Large intestine (tissue), 3 donors: Measurements from ENCODE around the gene RNF4. TPM values are rescaled to one million over a fixed set of nuclear protein-coding genes. Genes with fewer than 3 reads are reported as not detected.

Experiments
- DNase-seq, 2 donors: peaks; one replicate each; pipeline versions ENCODE4 v3.0.0 to v3.0.0-alpha.2; 2013
- H3K27ac ChIP-seq: one replicate; pipeline ENCODE4 v1.5.1; 2013; ENCODE audit warnings: low read length
- H3K27me3 ChIP-seq: 2 replicates; pipeline ENCODE4 v1.6.1; 2013; ENCODE audit warnings: low read length; ENCODE audit not compliant: control insufficient read depth, insufficient read depth
- H3K36me3 ChIP-seq: 2 replicates; pipeline ENCODE4 v1.6.1; 2013; ENCODE audit warnings: low read length; ENCODE audit not compliant: control insufficient read depth, insufficient read depth
- H3K4me1 ChIP-seq: one replicate; pipeline ENCODE4 v1.6.1; 2013; ENCODE audit warnings: low read length; ENCODE audit not compliant: control insufficient read depth, insufficient read depth
- H3K4me3 ChIP-seq: one replicate; pipeline ENCODE4 v1.5.1; 2013; ENCODE audit warnings: low read length
- H3K9me3 ChIP-seq: one replicate; pipeline ENCODE4 v1.6.1; 2013; ENCODE audit warnings: mild to moderate bottlenecking, low read depth, low read length, moderate library complexity; ENCODE audit not compliant: control insufficient read depth
- WGBS: methylation state at CpG from one replicate; pipeline ENCODE4 v1.1.5; 2013; ENCODE audit warnings: low lambda C conversion rate; ENCODE audit not compliant: insufficient coverage; 5-methylcytosine and 5-hydroxymethylcytosine counted together
- polyA plus RNA-seq: library from polyadenylated mRNA; unstranded; fragments of 120-200 nt; gene quantifications from one replicate; pipeline ENCODE4 v1.2.1, GENCODE V29; 2013

The RNF4 gene
- polyA plus RNA-seq, 1 donor = 37.9 TPM

GRCh38 chr4:2472187-2472586 is 3.3 kb downstream of the RNF4 start:
- no peak for DNase-seq
- H3K9me3 ChIP-seq = peaks cover 7% of the 10 kb centered on the region
- peaks cover 20% of the 10 kb centered on the region for H3K36me3 ChIP-seq
- H3K4me3 ChIP-seq = no peak overlapping the region
- no peak overlapping the region for H3K27ac ChIP-seq
- H3K4me1 ChIP-seq = peaks cover 19% of the 10 kb centered on the region
- H3K27me3 ChIP-seq = no peaks in the 10 kb centered on the region
- WGBS = no CpG with 5 or more reads among the region's 4 CpGs

- Histone ChIP-seq H3K4me3 (no peak overlapping the region), H3K36me3 (peaks cover 5% of the 10 kb centered on the region), H3K4me1 (peaks cover 48% of the 10 kb centered on the region), H3K27ac (no peak overlapping the region), H3K9me3 (no peaks in the 10 kb centered on the region), H3K27me3 (no peaks in the 10 kb centered on the region)
- no peak for DNase-seq
- no CpG with 5 or more reads among the region's 3 CpGs for WGBS
These were observed 9.3 kb downstream of the RNF4 start for GRCh38 chr4:2478229-2478628.

GRCh38 chr4:2480649-2481048 is 11.7 kb downstream of the RNF4 start:
- Histone ChIP-seq H3K27ac (no peak overlapping the region), H3K4me3 (no peak overlapping the region), H3K36me3 (no peaks in the 10 kb centered on the region), H3K9me3 (no peaks in the 10 kb centered on the region), H3K27me3 (no peaks in the 10 kb centered on the region), H3K4me1 (peaks cover 47% of the 10 kb centered on the region)
- DNase-seq = no peak
- WGBS = no CpG with 5 or more reads among the region's 5 CpGs

- no CpG with 5 or more reads among the region's 4 CpGs for WGBS
These were observed 13.3 kb downstream of the RNF4 start for GRCh38 chr4:2482192-2482591.

GRCh38 chr4:2482693-2483092 is 13.8 kb downstream of the RNF4 start:
- DNase-seq = peak; percentile 31 to 57
- no peak overlapping the region for H3K27ac ChIP-seq
- H3K4me1 ChIP-seq = peaks cover 45% of the 10 kb centered on the region
- no CpG with 5 or more reads among the region's 3 CpGs for WGBS
- H3K4me3 ChIP-seq = no peak overlapping the region
- no peaks in the 10 kb centered on the region for H3K36me3 ChIP-seq
- no peaks in the 10 kb centered on the region for H3K9me3 ChIP-seq
- H3K27me3 ChIP-seq = no peaks in the 10 kb centered on the region

More at GRCh38 chr4:2482192-2482591, 13.3 kb downstream of the RNF4 start:
- Histone ChIP-seq H3K4me1 (peaks cover 45% of the 10 kb centered on the region), H3K4me3 (no peak overlapping the region), H3K27ac (no peak overlapping the region), H3K27me3 (no peaks in the 10 kb centered on the region), H3K9me3 (no peaks in the 10 kb centered on the region), H3K36me3 (no peaks in the 10 kb centered on the region)
- DNase-seq = no peak

- WGBS = no CpG with 5 or more reads among the region's 3 CpGs
- no peaks in the 10 kb centered on the region for H3K36me3 ChIP-seq
- DNase-seq = no peak
- no peaks in the 10 kb centered on the region for H3K9me3 ChIP-seq
- peaks cover 44% of the 10 kb centered on the region for H3K4me1 ChIP-seq
- no peak overlapping the region for H3K27ac ChIP-seq
- H3K27me3 ChIP-seq = no peaks in the 10 kb centered on the region
- H3K4me3 ChIP-seq = no peak overlapping the region
These were observed 14.3 kb downstream of the RNF4 start for GRCh38 chr4:2483237-2483636.

- Histone ChIP-seq H3K27ac (no peak overlapping the region), H3K27me3 (no peaks in the 10 kb centered on the region), H3K36me3 (no peaks in the 10 kb centered on the region), H3K4me1 (peaks cover 36% of the 10 kb centered on the region), H3K9me3 (no peaks in the 10 kb centered on the region), H3K4me3 (no peak overlapping the region)
- DNase-seq = no peak
- WGBS = 92% methylated on average over 2 of the region's 6 CpGs
These were observed 15.3 kb downstream of the RNF4 start for GRCh38 chr4:2484185-2484584.

GRCh38 chr4:2484993-2485392 is 16.1 kb downstream of the RNF4 start:
- peak; percentile 42 to 67 for DNase-seq
- 44% methylated on average over 1 of the region's 11 CpGs for WGBS
- H3K4me3 ChIP-seq = no peak overlapping the region
- H3K36me3 ChIP-seq = peaks cover 7% of the 10 kb centered on the region
- H3K4me1 ChIP-seq = peaks cover 29% of the 10 kb centered on the region
- no peaks in the 10 kb centered on the region for H3K9me3 ChIP-seq
- H3K27ac ChIP-seq = no peak overlapping the region
- H3K27me3 ChIP-seq = no peaks in the 10 kb centered on the region

GRCh38 chr4:2485956-2486355 is 17.1 kb downstream of the RNF4 start:
- no peak for DNase-seq
- Histone ChIP-seq H3K4me1 (peaks cover 24% of the 10 kb centered on the region), H3K4me3 (no peak overlapping the region), H3K27me3 (no peaks in the 10 kb centered on the region), H3K9me3 (no peaks in the 10 kb centered on the region), H3K36me3 (peaks cover 13% of the 10 kb centered on the region), H3K27ac (no peak overlapping the region)
- WGBS = no CpG with 5 or more reads among the region's 4 CpGs

GRCh38 chr4:2486981-2487380 is 18.1 kb downstream of the RNF4 start:
- no peak overlapping the region for H3K27ac ChIP-seq
- H3K9me3 ChIP-seq = no peaks in the 10 kb centered on the region
- peaks cover 14% of the 10 kb centered on the region for H3K4me1 ChIP-seq
- H3K27me3 ChIP-seq = no peaks in the 10 kb centered on the region
- no peak overlapping the region for H3K4me3 ChIP-seq
- no CpG with 5 or more reads among the region's 6 CpGs for whole genome bisulfite sequencing
- peak in 1 of 2 donors; percentile 54 for DNase-seq
- H3K36me3 ChIP-seq = peaks cover 21% of the 10 kb centered on the region

GRCh38 chr4:2487632-2488031 is 18.7 kb downstream of the RNF4 start:
- H3K4me3 ChIP-seq = no peak overlapping the region
- no peaks in the 10 kb centered on the region for H3K27me3 ChIP-seq
- H3K36me3 ChIP-seq = peaks cover 27% of the 10 kb centered on the region
- DNase-seq = no peak
- peaks cover 8% of the 10 kb centered on the region for H3K4me1 ChIP-seq
- 67% methylated on average over 1 of the region's 6 CpGs for WGBS
- no peak overlapping the region for H3K27ac ChIP-seq
- H3K9me3 ChIP-seq = no peaks in the 10 kb centered on the region
